ENCODE data around the gene EXD3.

- TF ChIP-seq HMGXB4 (CRISPR knock-in tag; IDR thresholded peaks at IDR 0.05; ENCODE audit: borderline replicate concordance), result no peak
- TF ChIP-seq RAD21 (conservative IDR thresholded peaks at IDR 0.05 in 1 of 2, IDR thresholded peaks at IDR 0.05 in 1 of 2), result no peak
- TF ChIP-seq KDM1A (IDR thresholded peaks at IDR 0.05; ENCODE audit: low read depth), result no peak
- TF ChIP-seq, protein P1, sequence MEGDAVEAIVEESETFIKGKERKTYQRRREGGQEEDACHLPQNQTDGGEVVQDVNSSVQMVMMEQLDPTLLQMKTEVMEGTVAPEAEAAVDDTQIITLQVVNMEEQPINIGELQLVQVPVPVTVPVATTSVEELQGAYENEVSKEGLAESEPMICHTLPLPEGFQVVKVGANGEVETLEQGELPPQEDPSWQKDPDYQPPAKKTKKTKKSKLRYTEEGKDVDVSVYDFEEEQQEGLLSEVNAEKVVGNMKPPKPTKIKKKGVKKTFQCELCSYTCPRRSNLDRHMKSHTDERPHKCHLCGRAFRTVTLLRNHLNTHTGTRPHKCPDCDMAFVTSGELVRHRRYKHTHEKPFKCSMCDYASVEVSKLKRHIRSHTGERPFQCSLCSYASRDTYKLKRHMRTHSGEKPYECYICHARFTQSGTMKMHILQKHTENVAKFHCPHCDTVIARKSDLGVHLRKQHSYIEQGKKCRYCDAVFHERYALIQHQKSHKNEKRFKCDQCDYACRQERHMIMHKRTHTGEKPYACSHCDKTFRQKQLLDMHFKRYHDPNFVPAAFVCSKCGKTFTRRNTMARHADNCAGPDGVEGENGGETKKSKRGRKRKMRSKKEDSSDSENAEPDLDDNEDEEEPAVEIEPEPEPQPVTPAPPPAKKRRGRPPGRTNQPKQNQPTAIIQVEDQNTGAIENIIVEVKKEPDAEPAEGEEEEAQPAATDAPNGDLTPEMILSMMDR (IDR thresholded peaks at IDR 0.05), result no peak
- no peak for TF ChIP-seq HEYL (CRISPR knock-in tag; IDR thresholded peaks at IDR 0.05)
- TF ChIP-seq EP300 (IDR thresholded peaks at IDR 0.05), result no peak
- no peak for TF ChIP-seq MYC (IDR thresholded peaks at IDR 0.05; ENCODE audit: borderline replicate concordance, low read length)
- no peak for TF ChIP-seq JUNB (IDR thresholded peaks at IDR 0.05)
- TF ChIP-seq POLR2A (IDR thresholded peaks at IDR 0.05; ENCODE audit: low read length), result no peak
- TF ChIP-seq SMC3 (IDR thresholded peaks at IDR 0.05), result no peak
- TF ChIP-seq PHF8 (IDR thresholded peaks at IDR 0.05; ENCODE audit: borderline replicate concordance, low read depth), result no peak
Measured at GRCh38 chr9:137380171-137380570, 42.8 kb downstream of the EXD3 start.
